HL-60 (cell line): ENCODE results near the gene MPEG1.

Source experiments
- DNase-seq, 2 experiments: peaks; one replicate each; pipeline ENCODE4 v3.0.0-alpha.2; 2010 to 2020; ENCODE audit warnings: low read depth in 1 of 2, low spot score in 1 of 2
- H3K27ac ChIP-seq: fragments of 250-450 bp; sonication (Bioruptor Pico); replicated peaks from 2 replicates; pipeline ENCODE4 v1.5.1; 2020; ENCODE audit warnings: mild to moderate bottlenecking, moderate library complexity
- H3K27me3 ChIP-seq: fragments of 250-450 bp; sonication (Bioruptor Pico); 2 replicates; pipeline ENCODE4 v1.5.1; 2021; ENCODE audit warnings: mild to moderate bottlenecking, moderate library complexity; ENCODE audit not compliant: insufficient read depth, poor library complexity, severe bottlenecking
- H3K4me3 ChIP-seq: replicated peaks from 2 replicates; pipeline ENCODE4 v1.5.1; 2011; ENCODE audit warnings: mild to moderate bottlenecking, control low read depth, low read length; ENCODE audit not compliant: insufficient read depth
- GABPA ChIP-seq: IDR thresholded peaks from 2 replicates; pipeline ENCODE4 v1.6.1; 2012; ENCODE audit warnings: low read depth
- POLR2AphosphoS5 ChIP-seq: IDR thresholded peaks from 2 replicates; pipeline ENCODE4 v1.6.1; 2012; ENCODE audit warnings: low read depth
- SPI1 ChIP-seq: IDR thresholded peaks from 2 replicates; pipeline ENCODE4 v1.6.1; 2012; ENCODE audit warnings: low read depth, mild to moderate bottlenecking, borderline replicate concordance
- TF ChIP-seq, protein P1 (sequence below): IDR thresholded peaks from one replicate; pipeline ENCODE4 v1.5.1; 2011; ENCODE audit warnings: low read length, control low read depth, inconsistent platforms; ENCODE audit not compliant: insufficient read depth
- TF ChIP-seq, protein P2 (sequence below): IDR thresholded peaks from 2 replicates; pipeline ENCODE4 v1.6.1; 2012; ENCODE audit warnings: low read depth; ENCODE audit not compliant: insufficient replicate concordance

MPEG1 gene

GRCh38 chr11:59259867-59260475 lies 47.2 kb upstream of the MPEG1 start:
- no peaks in the 10 kb centered on the region for H3K27me3 ChIP-seq
- no peak for TF ChIP-seq SPI1
- TF ChIP-seq GABPA = no peak
- no peak for TF ChIP-seq POLR2AphosphoS5
- TF ChIP-seq, protein P1, sequence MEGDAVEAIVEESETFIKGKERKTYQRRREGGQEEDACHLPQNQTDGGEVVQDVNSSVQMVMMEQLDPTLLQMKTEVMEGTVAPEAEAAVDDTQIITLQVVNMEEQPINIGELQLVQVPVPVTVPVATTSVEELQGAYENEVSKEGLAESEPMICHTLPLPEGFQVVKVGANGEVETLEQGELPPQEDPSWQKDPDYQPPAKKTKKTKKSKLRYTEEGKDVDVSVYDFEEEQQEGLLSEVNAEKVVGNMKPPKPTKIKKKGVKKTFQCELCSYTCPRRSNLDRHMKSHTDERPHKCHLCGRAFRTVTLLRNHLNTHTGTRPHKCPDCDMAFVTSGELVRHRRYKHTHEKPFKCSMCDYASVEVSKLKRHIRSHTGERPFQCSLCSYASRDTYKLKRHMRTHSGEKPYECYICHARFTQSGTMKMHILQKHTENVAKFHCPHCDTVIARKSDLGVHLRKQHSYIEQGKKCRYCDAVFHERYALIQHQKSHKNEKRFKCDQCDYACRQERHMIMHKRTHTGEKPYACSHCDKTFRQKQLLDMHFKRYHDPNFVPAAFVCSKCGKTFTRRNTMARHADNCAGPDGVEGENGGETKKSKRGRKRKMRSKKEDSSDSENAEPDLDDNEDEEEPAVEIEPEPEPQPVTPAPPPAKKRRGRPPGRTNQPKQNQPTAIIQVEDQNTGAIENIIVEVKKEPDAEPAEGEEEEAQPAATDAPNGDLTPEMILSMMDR = no peak
- TF ChIP-seq, protein P2, sequence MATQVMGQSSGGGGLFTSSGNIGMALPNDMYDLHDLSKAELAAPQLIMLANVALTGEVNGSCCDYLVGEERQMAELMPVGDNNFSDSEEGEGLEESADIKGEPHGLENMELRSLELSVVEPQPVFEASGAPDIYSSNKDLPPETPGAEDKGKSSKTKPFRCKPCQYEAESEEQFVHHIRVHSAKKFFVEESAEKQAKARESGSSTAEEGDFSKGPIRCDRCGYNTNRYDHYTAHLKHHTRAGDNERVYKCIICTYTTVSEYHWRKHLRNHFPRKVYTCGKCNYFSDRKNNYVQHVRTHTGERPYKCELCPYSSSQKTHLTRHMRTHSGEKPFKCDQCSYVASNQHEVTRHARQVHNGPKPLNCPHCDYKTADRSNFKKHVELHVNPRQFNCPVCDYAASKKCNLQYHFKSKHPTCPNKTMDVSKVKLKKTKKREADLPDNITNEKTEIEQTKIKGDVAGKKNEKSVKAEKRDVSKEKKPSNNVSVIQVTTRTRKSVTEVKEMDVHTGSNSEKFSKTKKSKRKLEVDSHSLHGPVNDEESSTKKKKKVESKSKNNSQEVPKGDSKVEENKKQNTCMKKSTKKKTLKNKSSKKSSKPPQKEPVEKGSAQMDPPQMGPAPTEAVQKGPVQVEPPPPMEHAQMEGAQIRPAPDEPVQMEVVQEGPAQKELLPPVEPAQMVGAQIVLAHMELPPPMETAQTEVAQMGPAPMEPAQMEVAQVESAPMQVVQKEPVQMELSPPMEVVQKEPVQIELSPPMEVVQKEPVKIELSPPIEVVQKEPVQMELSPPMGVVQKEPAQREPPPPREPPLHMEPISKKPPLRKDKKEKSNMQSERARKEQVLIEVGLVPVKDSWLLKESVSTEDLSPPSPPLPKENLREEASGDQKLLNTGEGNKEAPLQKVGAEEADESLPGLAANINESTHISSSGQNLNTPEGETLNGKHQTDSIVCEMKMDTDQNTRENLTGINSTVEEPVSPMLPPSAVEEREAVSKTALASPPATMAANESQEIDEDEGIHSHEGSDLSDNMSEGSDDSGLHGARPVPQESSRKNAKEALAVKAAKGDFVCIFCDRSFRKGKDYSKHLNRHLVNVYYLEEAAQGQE = no peak
- H3K27ac ChIP-seq = no peak overlapping the region
- DNase-seq = no peak
- H3K4me3 ChIP-seq = no peak overlapping the region

DNA sequence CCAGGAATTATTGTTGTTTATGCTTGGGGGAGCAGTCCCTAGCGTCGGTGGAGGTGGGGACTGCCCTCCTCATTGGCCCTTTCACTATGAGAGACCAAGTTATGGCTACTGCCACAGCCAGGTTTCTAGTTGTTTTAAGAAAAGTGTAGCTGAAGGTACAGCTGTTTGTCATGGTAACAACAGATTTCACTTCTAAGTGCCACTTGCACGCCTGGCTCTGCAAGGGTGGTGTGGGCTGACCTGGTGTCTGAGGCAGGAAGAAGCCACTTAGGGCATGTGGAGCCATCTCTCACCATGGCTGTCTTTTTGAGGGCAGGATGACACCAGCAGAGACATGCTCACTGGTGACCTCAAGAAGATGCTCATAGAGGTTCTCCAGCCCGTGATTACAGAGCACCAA lies 46.3 kb upstream of the MPEG1 start:
- Histone ChIP-seq H3K27me3 (no peaks in the 10 kb centered on the region), H3K27ac (no peak overlapping the region), H3K4me3 (no peak overlapping the region)
- TF ChIP-seq, protein P2 = no peak
- TF ChIP-seq, protein P1 = no peak
- no peak for TF ChIP-seq GABPA
- no peak for TF ChIP-seq POLR2AphosphoS5
- no peak for TF ChIP-seq SPI1
- no peak for DNase-seq

GRCh38 chr11:59255281-59255680 lies 42.6 kb upstream of the MPEG1 start:
- no peak overlapping the region for H3K4me3 ChIP-seq
- DNase-seq = no peak
- H3K27me3 ChIP-seq = no peaks in the 10 kb centered on the region
- H3K27ac ChIP-seq = no peak overlapping the region
- TF ChIP-seq GABPA = no peak

DNA sequence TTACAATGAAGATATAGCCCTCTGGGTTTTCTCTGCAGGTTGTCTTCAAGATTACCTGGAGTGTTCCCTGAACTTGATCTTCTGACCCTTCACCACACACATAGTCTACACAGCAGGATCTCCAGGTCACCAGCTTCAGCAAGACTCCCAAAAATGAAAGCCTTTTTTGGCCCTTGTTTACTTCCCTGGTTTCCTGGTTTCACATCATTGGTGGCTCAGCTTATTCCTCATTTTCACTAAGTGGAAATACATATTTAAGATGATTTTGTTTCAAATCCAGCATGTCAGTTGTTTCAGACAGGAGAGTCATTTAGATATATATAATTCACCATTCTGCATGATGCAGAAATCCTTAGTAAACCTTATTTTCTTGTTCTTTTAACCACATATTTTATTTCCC lies 41.6 kb upstream of the MPEG1 start:
- DNase-seq = no peak
- H3K27me3 ChIP-seq = no peaks in the 10 kb centered on the region
- H3K27ac ChIP-seq = no peak overlapping the region
- no peak overlapping the region for H3K4me3 ChIP-seq
- TF ChIP-seq SPI1 (no peak), GABPA (no peak), POLR2AphosphoS5 (no peak)
- TF ChIP-seq, protein P2 = no peak
- TF ChIP-seq, protein P1 = no peak
